GM12872 (cell line): ENCODE measurements around the gene PRAMEF11.
"Not testable (repeated sequence)": the region's sequence is repeated elsewhere in the genome, so short reads cannot be mapped to it uniquely, and the experiment has no call there.

Experiments used
- TF ChIP-seq, protein P1 (sequence below): IDR thresholded peaks from 3 replicates; pipeline ENCODE4 v1.5.1; 2011; ENCODE audit warnings: low read depth, mild to moderate bottlenecking, low read length, moderate library complexity; ENCODE audit not compliant: insufficient read depth

The PRAMEF11 gene

DNA sequence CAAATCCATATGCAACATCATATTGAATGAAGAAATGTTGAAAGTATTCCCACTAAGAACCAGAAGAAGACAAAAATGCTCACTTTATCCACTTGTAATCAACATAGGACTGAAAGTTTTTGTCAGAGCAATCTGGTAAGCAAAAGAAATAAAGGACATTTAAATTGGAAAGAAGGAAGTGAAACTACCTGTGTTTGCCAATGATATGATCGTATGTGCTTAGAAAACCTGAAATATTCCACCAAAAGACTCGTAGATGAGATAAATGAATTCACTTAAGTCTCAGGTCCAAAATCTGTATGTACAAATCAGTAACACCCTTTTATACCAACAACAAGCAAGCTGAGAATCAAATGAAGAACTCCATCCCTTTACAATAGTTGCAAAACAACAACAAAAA is 31.5 kb downstream of the PRAMEF11 start:
- TF ChIP-seq, protein P1, sequence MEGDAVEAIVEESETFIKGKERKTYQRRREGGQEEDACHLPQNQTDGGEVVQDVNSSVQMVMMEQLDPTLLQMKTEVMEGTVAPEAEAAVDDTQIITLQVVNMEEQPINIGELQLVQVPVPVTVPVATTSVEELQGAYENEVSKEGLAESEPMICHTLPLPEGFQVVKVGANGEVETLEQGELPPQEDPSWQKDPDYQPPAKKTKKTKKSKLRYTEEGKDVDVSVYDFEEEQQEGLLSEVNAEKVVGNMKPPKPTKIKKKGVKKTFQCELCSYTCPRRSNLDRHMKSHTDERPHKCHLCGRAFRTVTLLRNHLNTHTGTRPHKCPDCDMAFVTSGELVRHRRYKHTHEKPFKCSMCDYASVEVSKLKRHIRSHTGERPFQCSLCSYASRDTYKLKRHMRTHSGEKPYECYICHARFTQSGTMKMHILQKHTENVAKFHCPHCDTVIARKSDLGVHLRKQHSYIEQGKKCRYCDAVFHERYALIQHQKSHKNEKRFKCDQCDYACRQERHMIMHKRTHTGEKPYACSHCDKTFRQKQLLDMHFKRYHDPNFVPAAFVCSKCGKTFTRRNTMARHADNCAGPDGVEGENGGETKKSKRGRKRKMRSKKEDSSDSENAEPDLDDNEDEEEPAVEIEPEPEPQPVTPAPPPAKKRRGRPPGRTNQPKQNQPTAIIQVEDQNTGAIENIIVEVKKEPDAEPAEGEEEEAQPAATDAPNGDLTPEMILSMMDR = no peak

- TF ChIP-seq, protein P1 = no peak
Observed at GRCh38 chr1:12798911-12799310, 32.3 kb downstream of the PRAMEF11 start.

DNA sequence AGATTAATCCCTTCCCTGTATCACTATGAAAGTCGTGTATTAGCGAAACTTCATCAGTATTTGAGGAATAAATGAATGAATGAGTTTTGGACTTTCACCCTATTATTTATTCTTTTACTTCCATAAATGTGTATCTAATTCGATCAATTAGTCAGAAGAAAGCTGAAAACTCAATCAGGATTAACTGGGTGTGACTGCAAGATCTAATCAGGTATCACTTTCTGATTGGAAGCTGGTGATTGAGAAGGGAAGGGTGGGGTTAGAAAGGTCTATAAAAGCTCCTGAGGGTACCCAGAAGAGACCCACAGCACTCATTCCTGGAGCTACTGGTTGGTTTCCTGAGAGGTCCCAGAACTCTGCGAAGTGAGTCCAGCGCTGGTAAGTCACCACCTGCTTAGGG is 40.1 kb downstream of the PRAMEF11 start, which contains the start of gene PRAMEF1:
Gene PRAMEF1 (plus strand): TSS at position 301 of the 400 bp plus-strand sequence. CDS start 1,831 bp downstream, outside the sequence.
- TF ChIP-seq, protein P1 = not testable (repeated sequence)

DNA sequence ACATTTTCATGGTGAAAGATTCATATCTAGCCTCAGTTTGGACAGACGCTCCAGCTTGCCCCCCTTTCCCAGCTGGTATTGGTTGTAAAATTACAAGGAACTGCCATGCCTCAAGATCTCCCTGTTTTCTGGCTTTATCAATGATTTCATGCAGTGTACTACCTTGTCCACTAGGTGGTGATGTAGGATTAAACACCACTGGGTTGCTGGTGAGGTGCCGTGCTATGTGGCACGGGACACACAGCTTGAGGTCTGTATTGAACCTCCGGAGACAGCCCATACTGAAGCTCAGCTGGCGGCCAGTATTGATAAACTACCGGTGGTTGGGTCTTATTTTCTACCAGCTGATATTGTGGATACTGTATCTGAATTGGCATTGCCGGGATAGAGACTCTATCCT is 47.4 kb downstream of the PRAMEF11 start:
- TF ChIP-seq, protein P1 = peak; percentile 8; the same call in 1 of the 3 replicates

GRCh38 chr1:12778907-12779306 is 52.3 kb downstream of the PRAMEF11 start:
- TF ChIP-seq, protein P1 = no peak

GRCh38 chr1:12778061-12778460 is 53.1 kb downstream of the PRAMEF11 start:
- TF ChIP-seq, protein P1 = no peak

DNA sequence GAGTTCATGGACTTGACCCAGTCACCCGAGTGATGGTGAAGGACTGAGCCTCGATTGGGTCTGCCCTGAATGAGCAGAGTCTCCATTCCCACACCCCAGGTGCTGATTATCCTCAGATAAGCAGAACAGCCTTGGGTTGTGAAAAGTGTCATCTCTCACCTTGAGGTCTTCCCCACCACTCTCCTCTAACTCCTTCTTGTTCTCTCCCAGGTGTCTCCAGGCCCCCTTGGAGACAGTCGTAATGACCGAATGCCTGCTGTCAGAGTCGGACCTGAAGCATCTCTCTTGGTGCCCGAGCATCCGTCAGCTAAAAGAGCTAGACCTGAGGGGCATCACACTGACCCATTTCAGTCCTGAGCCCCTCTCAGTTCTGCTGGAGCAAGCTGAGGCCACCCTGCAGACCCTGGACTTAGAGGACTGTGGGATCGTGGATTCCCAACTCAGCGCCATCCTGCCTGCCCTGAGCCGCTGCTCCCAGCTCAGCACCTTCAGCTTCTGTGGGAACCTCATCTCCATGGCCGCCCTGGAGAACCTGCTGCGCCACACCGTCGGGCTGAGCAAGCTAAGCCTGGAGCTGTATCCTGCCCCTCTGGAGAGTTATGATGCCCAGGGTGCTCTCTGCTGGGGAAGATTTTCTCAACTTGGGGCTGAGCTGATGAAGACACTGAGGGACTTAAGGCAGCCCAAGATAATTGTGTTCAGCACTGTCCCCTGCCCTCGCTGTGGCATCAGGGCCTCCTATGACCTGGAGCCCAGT is 54.2 kb downstream of the PRAMEF11 start:
- TF ChIP-seq, protein P1 = no peak
